GM19452 (cell line): ENCODE results near the gene CCDC54.

Experiments used
- ATAC-seq: cut with Tn5 transposase; IDR thresholded peaks from one replicate; pipeline ENCODE4 v1.9.1; 2021; ENCODE audit not compliant: unreplicated experiment

Gene CCDC54

DNA sequence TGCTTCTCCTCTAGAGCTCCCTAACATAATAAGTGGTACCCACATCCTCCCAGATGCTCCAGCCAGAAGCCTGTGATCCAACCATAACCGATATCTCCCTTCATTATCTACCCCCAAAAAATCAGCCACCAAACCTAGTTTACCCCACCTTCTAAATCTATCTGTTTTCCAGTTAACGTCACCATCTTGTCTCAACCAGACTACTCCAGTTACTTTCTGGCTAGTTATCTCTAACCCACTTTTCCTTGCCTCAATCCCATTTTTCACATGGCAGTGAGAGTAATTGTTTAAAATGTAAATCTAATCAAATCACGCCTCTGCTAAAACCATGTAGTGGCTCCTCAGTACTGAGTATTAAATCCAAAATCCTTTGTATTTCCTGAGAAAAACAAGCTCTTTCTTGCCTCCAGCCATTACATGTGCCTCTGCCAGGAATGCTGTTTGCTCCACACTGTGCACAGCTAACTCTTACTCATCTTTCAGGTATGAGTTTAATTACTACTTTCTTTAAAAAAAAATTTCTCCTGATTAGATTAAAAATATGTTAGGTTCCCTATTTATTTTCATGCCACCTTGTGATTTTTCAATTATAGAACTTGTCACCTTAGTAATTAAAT, 15.4 kb downstream of the CCDC54 start:
- no peak for ATAC-seq

DNA sequence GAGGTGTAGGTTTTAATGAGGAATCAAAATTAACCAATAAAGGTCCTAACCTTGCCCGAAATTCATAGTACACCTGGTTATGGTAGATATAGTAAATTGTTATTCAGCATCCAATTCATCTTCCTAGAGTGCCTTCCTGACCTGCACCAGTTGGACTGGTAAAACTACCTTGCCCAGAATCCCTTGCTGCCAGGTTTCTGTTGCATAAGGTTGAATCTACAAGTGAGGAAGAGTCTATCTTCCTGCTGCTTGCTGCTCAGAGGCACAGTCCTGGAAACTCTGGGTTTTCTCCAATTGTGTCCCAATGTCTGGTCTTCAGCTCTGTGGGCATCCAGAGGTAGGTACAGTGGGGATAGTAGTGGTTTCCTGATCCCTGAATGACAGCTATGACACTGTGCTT, 17.3 kb downstream of the CCDC54 start:
- no peak for ATAC-seq

GRCh38 chr3:107395066-107395465, 17.8 kb downstream of the CCDC54 start:
- no peak for ATAC-seq

DNA sequence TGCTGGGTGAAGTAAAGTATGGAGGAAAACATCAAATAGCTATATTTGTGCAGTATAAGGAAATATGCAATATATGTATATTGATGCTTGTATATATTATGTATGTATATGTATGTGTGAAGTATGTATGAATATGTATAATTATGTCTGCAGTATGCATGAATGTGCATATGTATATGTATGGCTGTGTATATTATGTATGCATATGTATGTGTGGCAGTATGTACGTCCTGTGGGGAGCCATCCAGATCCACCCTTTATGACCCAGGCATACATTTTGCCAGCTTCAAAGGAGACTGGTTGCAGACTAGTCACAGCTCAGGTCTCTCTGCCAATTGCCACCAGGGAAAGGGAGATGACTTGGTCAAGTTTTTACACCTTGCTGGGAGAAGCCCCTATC, 24.1 kb downstream of the CCDC54 start:
- ATAC-seq, result no peak

DNA sequence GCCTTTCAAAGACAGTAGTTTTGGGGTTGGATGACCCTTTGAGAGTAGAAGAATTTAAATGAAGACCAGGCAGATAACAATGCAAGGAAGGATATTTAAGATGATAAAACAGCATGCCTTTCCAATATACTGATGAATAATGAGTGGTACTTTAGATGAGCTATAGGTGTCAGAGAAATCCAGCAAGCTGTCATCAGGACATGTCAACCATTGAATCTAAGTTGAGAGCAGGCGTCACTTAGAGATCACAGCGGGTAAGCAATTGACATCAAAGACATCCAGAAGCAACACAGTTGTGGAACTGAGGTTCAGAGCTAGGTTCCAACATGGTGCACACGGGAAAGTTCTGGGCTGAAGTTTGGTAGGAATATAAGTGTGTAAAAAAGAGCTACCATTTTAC, 25.0 kb downstream of the CCDC54 start:
- no peak for ATAC-seq

- ATAC-seq, result no peak
Measured at GRCh38 chr3:107404727-107405469, 27.7 kb downstream of the CCDC54 start.

GRCh38 chr3:107407355-107407754, 30.1 kb downstream of the CCDC54 start:
- ATAC-seq, result no peak

DNA sequence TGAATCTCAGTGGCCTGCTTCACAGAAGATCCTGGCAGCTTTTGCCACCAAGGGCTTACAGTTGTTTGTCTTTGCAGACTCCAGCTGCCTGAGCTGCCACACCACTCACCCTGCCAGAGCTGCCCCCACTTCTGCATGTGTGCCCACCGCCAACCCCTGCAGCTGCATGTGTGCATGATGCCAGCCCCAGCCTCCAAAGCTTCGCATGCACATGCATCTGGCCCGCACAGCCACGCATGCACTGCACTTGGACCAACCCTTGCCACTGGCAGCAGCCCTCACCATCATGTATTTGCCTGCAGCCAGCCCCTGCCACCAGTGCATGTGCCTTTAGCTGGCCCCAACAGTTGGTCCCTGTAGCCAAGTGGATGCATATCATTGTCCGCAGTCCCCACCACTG, 31.3 kb downstream of the CCDC54 start:
- no peak for ATAC-seq

- no peak for ATAC-seq
Measured at GRCh38 chr3:107409365-107409764, 32.1 kb downstream of the CCDC54 start.

- ATAC-seq, result no peak
Measured at GRCh38 chr3:107410606-107411005, 33.4 kb downstream of the CCDC54 start.

- ATAC-seq, result no peak
Measured at GRCh38 chr3:107411056-107411455, 33.8 kb downstream of the CCDC54 start.

DNA sequence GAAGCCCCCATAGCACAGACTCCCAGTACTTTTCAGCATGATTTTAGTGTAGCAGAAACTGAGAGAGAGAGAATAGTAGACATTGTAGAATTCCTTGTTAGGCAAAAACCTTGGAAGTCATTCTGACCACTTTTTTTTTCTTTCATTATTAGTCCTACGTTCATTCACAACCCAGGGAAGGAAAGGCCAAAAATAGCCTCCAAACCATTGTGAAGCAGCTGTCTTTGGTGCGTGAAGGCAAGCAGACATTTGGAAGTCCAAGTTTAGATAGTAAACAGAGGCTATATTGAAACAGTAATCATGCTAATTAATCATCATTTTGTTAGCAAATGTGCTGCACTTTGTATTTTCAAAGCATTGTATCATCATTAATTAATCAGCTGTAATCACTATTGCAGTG, 34.5 kb downstream of the CCDC54 start:
- no peak for ATAC-seq

GRCh38 chr3:107412376-107412775, 35.1 kb downstream of the CCDC54 start:
- no peak for ATAC-seq

DNA sequence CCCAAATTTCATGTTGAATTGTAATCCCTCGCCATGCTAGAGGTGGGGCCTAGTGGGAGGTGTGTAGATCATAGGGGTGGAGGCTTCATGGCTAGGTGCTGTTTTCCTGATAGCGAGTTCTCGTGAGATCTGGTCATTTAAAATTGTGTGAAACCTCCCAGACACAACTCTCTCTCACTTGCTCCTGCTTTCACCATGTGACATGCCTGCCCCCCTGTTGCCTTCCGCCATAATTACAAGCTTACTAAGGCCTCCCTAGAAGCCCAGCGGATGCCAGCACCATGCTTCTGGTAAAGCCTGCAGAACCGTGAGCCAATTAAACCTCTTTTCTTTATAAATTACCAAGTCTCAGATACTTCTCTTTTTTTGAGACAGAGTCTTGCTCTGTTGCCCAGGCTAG, 36.0 kb downstream of the CCDC54 start:
- ATAC-seq, result no peak

DNA sequence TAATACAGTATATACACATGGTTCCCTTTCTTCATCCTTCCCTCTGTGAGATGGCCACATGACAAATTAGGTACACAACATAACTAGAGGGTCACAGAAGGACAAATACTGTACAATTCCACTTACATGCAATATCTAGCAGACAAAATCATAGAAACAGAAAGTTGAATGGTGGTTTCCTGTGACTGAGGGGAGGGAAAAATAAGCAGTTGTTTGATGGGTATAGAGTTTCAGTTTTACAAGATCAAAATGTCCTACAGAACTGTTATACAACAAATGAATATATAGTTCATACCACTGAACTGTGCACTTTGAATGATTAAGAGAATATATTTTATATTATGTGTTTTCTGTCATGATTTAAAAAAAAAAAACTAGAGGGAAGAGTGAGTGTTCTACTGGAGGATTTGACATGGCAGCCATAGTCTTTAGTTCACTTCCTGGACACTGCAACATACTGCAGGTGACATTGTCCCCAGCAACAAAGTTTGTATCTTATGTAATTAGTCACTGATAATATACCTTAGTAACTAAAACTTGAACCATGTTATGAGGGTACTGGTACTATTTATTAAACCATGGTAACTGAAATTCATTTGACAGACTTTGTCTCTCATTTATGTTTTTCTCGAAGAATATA, 37.2 kb downstream of the CCDC54 start:
- ATAC-seq, result peak; percentile 93

GRCh38 chr3:107416138-107416537, 38.9 kb downstream of the CCDC54 start:
- no peak for ATAC-seq

GRCh38 chr3:107416886-107417285, 39.6 kb downstream of the CCDC54 start:
- ATAC-seq, result no peak

GRCh38 chr3:107421170-107421792, 44.0 kb downstream of the CCDC54 start:
- ATAC-seq, result peak; percentile 83

DNA sequence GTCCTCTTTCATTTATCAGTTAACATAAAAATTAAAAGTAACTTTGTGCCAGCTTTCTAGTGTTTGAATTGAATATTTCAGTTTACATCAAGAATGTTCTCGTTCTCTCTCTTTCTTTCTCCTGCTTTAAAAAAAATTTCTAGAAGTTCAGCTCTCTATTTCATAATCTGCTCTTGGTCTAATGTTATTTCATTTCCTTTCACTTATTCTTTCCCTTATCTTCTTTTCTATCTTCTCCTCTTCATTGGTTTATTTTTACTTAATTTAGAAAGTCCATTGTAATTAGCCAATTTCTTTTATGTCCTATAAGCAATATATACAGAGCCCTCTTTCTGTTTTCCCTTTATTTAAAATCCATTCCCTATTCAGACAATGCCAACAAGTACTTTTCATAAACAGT, 44.6 kb downstream of the CCDC54 start:
- no peak for ATAC-seq

DNA sequence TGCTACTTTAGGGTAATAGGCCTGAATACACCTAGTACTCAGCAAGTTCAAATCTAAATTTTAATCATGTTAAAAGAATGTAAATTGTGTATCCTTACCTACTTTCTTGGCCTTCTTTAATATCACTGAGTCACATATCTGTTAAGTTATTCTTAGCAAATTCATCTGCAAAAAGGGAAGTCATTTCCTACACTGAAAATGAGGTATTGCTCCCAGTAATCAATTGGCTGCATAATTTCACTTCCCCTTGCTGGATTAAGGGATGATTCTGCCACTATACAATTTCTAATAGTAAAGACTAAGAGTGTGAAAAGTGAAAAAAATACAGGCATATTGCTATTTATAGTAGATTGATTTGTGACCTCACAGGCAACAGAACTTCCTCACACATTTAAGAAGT, 47.8 kb downstream of the CCDC54 start:
- ATAC-seq, result no peak

DNA sequence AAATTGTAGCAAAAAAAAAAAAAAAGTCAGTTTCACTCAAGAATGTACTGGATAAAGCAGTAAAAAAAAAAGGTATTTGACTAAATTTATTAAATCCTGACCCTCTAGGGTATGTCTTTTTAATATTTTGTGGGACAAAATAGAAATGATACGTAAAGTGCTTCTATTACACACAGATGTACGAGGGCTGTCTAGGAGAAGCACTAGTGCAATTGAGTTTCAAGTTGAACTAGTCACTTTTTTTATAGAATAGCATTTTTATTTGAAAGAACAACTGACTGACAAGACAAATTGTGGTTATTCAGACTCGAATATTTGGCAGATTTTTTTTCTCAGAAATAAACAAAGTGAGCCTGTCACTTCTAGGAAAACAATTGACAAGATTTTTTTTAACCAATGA, 49.0 kb downstream of the CCDC54 start:
- ATAC-seq, result no peak
